ENCODE results near the gene CD160. TPM values are rescaled to one million over a fixed set of nuclear protein-coding genes. Genes with fewer than 3 reads are reported as not detected.
"Not testable (repeated sequence)": the region's sequence is repeated elsewhere in the genome, so short reads cannot be mapped to it uniquely, and the experiment has no call there.

The CD160 gene
- polyA plus RNA-seq, 1 experiment: not detected

DNA sequence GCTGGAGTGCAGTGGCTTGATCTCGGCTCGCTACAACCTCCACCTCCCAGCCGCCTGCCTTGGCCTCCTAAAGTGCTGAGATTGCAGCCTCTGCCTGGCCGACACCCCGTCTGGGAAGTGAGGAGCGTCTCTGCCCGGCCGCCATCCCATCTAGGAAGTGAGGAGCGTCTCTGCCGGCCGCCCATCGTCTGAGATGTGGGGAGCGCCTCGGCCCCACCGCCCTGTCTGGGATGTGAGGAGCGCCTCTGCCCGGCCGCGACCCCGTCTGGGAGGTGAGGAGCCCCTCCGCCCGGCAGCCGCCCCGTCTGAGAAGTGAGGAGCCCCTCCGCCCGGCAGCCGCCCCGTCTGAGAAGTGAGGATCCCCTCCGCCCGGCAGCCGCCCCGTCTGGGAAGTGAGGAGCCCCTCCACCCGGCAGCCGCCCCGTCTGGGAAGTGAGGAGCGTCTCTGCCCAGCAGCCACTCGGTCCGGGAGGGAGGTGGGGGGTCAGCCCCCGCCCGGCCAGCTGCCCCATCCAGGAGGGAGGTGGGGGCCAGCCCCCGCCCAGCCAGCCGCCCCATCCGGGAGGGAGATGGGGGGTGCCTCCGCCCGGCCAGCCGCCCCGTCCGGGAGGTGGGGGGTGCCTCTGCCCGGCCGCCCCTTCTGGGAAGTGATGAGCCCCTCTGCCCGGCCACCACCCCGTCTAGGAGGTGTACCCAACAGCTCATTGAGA lies 45.1 kb downstream of the CD160 start:
- CTCF ChIA-PET; DNase-seq (ENCODE audit: low read depth); H3K36me3 ChIP-seq (ENCODE audit: control insufficient read depth, insufficient read depth, low read length); POLR2A ChIA-PET; H3K4me3 ChIP-seq (ENCODE audit: low read depth, low read length); H3K27me3 ChIP-seq (ENCODE audit: control insufficient read depth, insufficient read depth, low read length): not testable (repeated sequence)

DNA sequence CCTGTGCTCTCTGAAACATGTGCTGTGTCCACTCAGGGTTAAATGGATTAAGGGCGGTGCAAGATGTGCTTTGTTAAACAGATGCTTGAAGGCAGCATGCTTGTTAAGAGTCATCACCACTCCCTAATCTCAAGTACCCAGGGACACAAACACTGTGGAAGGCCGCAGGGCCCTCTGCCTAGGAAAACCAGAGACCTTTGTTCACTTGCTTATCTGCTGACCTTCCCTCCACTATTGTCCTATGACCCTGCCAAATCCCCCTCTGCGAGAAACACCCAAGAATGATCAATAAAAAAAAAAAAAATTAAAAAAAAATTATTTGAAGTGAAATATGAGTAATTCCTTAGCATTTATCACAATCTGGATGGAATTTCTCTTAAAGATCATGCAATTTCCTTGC lies 45.8 kb downstream of the CD160 start:
- H3K4me3 ChIP-seq (ENCODE audit: low read depth, low read length); DNase-seq (ENCODE audit: low read depth); H3K27me3 ChIP-seq (ENCODE audit: control insufficient read depth, insufficient read depth, low read length); POLR2A ChIA-PET; CTCF ChIA-PET; H3K36me3 ChIP-seq (ENCODE audit: control insufficient read depth, insufficient read depth, low read length): not testable (repeated sequence)

- CTCF ChIA-PET; POLR2A ChIA-PET; DNase-seq (ENCODE audit: low read depth); H3K36me3 ChIP-seq (ENCODE audit: control insufficient read depth, insufficient read depth, low read length); H3K4me3 ChIP-seq (ENCODE audit: low read depth, low read length); H3K27me3 ChIP-seq (ENCODE audit: control insufficient read depth, insufficient read depth, low read length): not testable (repeated sequence)
Observed at GRCh38 chr1:145765585-145766360, 46.5 kb downstream of the CD160 start.

- DNase-seq (ENCODE audit: low read depth); POLR2A ChIA-PET; CTCF ChIA-PET; H3K4me3 ChIP-seq (ENCODE audit: low read depth, low read length); H3K27me3 ChIP-seq (ENCODE audit: control insufficient read depth, insufficient read depth, low read length); H3K36me3 ChIP-seq (ENCODE audit: control insufficient read depth, insufficient read depth, low read length): not testable (repeated sequence)
Observed at GRCh38 chr1:145766926-145767325, 47.6 kb downstream of the CD160 start.

DNA sequence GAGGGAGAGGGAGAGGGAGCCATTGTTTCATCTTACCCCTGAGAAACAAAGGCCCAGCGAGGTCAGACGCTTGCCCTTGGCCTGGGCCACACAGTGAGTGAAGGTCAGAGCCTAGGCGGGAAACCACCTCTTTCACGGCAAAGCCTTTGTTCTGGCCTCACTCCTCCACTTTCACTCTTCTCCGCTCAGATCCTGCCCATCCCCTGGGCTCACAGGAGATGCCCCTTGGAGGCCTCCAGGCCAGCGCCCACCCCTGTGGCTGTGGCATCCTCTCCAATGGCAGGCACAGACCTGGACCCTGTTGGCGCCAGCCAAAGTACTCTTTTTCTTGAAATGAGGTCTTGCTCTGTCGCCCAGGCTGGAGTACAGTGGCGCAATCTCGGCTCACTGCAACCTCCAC lies 48.7 kb downstream of the CD160 start:
- DNase-seq (ENCODE audit: low read depth); POLR2A ChIA-PET; H3K36me3 ChIP-seq (ENCODE audit: control insufficient read depth, insufficient read depth, low read length); CTCF ChIA-PET; H3K27me3 ChIP-seq (ENCODE audit: control insufficient read depth, insufficient read depth, low read length); H3K4me3 ChIP-seq (ENCODE audit: low read depth, low read length): not testable (repeated sequence)

- Histone ChIP-seq H3K36me3 (ENCODE audit: control insufficient read depth, insufficient read depth, low read length) (peaks cover 7% of the 10 kb centered on the region), H3K27me3 (ENCODE audit: control insufficient read depth, insufficient read depth, low read length) (no peaks in the 10 kb centered on the region), H3K4me3 (ENCODE audit: low read depth, low read length) (no peak overlapping the region)
- CTCF ChIA-PET: interaction anchor here (1.8 kb wide), 1 partner anchor 10 kb away, joined by 4 read pairs; no protein-coding TSS in a partner anchor
- DNase-seq (ENCODE audit: low read depth): no peak
- no peak for TF ChIP-seq CTCF (IDR thresholded peaks at IDR 0.05; ENCODE audit: insufficient read depth, low read depth, low read length)
- POLR2A ChIA-PET: no interaction called here
Observed at GRCh38 chr1:145771056-145771455, 51.8 kb downstream of the CD160 start.

- Histone ChIP-seq H3K36me3 (ENCODE audit: control insufficient read depth, insufficient read depth, low read length) (peaks cover 5% of the 10 kb centered on the region), H3K27me3 (ENCODE audit: control insufficient read depth, insufficient read depth, low read length) (no peaks in the 10 kb centered on the region), H3K4me3 (ENCODE audit: low read depth, low read length) (no peak overlapping the region)
- POLR2A ChIA-PET: no interaction called here
- no peak for DNase-seq (ENCODE audit: low read depth)
- CTCF ChIA-PET: interaction anchor here (0.6 to 2.1 kb wide), 4 partner anchors 9 to 185 kb away, joined by 3 to 6 read pairs (median 4); partner anchors contain the start of gene NUDT17
- no peak for TF ChIP-seq CTCF (IDR thresholded peaks at IDR 0.05; ENCODE audit: insufficient read depth, low read depth, low read length)
Observed at GRCh38 chr1:145773423-145773822, 54.1 kb downstream of the CD160 start.

Data from BJ (cell line).